AG08396 (cell line): Measurements from ENCODE around the gene FBXW11.
A peak's percentile ranks its signal among the peaks of the same experiment; 100 is the strongest.

Experiments
- DNase-seq: peaks from one replicate; pipeline ENCODE4 v3.0.0; 2012; ENCODE audit warnings: low spot score, mixed read lengths

The FBXW11 gene

GRCh38 chr5:171865471-171865870, 141.0 kb downstream of the FBXW11 start:
- no peak for DNase-seq

GRCh38 chr5:171863935-171864334, 142.5 kb downstream of the FBXW11 start:
- DNase-seq: no peak

DNA sequence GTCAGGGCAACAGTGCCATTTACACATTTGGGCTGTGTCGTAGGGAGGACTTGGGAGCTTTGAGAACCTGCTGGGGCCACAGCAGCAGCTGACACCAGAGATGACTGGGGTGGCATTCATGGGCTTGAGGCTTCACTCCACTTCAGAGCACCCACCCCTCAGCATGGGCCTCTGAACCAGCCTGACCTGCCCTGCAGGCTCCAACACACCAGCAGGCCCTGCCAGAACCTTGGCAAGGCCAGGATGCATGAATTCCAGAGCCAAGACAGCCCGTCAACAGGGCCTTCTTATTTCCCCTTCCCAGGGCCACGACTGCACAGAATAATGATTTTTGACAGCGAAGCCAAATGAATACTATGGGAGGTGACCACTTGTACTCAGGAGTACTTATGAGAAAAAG, 143.8 kb downstream of the FBXW11 start:
- no peak for DNase-seq

DNA sequence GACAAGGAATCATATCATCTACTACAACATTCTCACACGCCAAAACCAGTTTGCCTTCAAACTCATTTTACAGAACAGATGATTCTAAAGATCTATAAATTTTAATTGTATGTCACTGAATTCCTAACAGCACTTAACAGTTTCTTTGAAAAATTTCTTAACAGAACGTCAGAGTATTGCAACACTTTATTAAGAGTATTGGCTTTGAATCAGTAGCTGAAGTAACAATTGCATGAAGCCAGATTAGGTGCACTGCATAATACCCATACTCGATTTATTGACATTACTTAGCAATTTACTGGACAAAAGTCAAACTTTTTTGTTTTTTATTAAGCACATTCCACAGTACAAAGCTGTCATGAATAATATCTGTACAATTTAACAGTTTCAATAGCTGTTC, 145.1 kb downstream of the FBXW11 start:
- DNase-seq: no peak

DNA sequence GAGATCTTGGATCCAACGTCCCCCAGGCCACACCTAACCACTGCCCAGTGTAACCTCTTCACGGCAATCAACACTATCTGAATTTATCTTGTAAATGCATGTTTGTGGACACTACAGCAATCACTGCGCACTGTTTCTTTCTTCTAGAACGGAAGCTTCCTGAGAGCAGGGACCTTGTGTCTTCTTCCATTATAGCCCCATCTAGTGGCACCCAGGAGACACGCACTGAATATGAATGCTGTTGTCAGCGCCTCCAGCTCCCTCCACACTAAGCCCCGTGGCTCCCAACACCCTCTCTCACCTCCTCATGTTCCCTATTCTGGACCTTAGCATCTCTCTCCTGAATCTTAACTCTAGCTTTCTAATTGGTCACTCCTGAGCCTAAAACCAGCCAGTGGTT, 148.1 kb downstream of the FBXW11 start:
- no peak for DNase-seq

DNA sequence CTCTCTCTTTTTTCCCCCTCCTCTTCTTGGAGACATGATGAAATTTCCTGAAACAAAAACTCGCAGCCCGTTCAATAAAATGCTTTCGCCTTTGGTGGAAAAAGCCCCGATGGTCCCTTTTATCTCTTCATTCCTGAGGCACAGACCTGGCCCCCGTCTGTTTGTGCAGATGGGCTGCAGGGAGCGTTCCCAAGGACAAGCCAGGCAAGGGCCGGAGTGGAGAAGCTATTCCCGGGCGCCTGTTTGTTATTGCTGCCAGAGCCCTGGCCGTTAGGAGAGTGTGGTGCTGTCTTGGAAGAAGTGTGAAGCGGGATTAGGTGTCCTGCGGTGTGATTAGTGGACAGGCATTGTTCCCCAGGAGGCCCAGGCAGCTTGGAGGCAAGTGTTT, 149.0 kb downstream of the FBXW11 start:
- no peak for DNase-seq

- DNase-seq: no peak
Measured at GRCh38 chr5:171855798-171856763, 150.4 kb downstream of the FBXW11 start.

- no peak for DNase-seq
Measured at GRCh38 chr5:171855265-171855664, 151.2 kb downstream of the FBXW11 start.

DNA sequence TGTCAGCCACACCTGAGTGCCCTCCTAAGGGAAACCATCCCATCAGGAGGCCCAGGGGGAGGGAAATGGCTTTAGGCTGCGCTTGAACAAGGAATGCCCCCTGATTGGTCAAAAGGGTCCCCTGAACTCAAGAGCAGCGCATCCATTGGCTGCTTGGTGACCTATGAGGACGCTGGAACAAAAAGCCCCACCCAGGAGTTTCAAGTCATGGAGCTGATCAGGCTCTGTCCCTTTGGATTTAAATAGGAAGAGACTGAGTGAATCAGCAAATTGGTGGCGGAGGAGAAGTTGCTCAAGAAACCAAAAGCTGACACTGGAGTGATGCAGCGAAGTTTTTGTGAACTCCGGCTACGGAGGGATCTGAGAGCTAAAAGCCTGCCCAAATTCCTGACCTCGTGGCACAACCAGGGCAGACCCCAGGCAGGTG, 154.2 kb downstream of the FBXW11 start:
- no peak for DNase-seq

- DNase-seq: no peak
Measured at GRCh38 chr5:171851251-171851650, 155.2 kb downstream of the FBXW11 start.

DNA sequence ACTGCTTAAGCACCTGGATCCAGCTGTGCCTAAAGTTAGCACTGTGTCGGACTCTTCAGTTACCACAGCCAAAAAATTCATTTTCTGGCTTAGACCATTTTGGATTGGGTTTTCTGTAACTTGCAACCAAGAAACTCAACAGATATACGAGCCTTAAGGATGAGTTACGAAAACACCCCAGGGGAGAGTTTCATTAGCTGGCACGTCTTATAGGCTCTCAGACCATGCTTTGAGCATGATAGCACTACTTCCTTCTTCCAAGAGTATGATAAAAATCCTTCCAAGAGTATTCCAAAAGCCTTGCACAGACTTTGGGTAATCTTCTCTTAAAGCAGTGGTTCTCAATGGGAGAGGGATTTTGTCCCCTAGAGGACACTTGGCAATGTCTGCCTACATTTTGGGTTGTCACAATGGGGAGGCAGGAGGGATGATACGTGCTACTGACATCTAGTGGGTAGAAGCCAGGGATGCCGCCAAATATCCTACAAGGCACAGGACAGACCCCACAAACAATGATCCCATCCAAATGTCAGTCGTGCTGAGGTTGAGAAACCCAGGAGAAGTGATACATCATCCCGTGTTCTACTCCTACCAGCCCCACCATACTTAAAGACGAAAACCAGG, 156.0 kb downstream of the FBXW11 start:
- DNase-seq: no peak

GRCh38 chr5:171849585-171850323, 156.7 kb downstream of the FBXW11 start:
- no peak for DNase-seq

DNA sequence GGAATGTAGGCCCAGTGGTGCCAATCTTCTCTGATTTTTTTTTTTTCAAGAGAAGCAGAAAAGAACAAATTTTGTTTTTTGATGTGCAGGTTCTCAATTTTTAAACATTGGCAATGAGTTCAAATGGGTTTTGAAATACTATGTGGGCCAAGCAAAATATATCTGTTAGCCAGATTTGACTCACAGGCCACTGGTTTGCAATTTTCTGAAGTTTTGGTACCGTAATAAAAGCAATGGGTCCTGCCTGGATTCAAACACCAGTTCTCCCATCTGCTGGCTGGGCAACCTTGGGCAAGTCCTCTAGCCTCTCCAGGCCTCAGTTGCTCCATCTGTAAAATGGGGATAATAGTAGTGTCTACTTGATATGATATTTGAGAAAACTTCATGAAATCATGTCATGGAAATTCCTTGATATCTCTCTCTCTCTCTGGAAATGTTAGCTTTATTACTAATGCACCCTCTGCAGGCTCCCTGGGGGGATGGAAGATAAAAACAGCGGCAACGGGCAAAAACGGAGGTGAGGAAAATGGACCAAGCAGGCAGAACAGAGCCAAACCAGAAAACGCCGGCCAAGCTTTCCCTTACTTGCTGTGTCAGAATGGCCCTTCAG, 157.4 kb downstream of the FBXW11 start:
- no peak for DNase-seq

DNA sequence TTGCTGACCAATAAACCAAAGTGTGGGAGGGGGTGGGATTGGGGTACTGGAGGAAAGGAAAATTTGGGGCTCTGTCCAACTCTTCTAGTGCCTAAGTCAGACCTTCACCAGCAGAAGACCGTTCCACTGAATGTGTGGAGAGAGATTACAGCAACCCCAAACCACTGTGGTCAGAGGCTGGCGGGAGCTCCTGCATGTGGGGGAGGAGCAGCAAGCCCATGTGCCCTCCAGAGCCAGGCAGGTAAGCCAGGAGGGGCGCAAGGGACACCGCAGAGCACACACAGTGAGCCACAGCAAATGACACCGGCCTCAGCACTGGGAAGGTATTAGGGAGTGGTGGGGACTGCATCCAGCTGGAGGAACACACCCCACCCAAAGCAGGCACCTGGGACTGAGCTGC, 158.0 kb downstream of the FBXW11 start:
- no peak for DNase-seq

DNA sequence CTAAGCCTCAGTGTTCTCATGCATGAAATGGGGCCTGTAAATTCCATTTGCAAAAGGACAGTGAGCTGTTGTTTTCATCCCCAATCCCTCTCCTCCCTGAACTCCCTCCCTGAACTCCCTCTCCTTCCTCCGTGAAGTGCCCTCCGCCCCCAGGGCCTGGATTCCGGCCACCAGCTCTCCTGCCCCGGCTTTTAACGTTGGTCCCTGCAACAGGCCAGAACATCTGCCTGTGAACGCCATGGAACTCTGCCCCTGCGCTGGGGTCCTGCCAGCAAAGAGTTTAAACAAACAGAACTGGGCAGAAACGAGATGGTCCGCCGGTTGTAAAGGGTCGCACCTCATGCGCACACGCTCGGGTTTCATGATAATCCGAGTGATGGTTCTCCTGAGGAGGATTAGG, 158.4 kb downstream of the FBXW11 start:
- DNase-seq: no peak

DNA sequence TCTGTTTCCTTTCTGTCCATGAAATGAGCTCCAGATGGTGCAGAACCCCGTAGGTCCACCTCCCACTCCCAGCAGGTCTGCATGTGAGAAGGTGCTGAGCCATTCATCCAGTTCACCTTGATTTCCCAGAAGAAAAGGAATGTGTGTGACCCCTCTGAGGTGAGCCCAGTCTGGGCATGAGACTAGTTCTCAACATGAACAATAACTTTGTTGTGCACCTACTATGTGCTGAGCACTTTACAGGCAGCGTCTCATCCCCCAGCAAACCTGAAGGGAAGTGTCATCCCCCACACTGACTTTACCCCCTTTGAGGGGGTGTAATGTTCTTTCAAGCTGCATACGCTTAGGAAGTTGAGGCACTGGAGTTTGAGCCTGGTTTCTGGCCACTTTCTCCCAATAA, 159.4 kb downstream of the FBXW11 start:
- no peak for DNase-seq

DNA sequence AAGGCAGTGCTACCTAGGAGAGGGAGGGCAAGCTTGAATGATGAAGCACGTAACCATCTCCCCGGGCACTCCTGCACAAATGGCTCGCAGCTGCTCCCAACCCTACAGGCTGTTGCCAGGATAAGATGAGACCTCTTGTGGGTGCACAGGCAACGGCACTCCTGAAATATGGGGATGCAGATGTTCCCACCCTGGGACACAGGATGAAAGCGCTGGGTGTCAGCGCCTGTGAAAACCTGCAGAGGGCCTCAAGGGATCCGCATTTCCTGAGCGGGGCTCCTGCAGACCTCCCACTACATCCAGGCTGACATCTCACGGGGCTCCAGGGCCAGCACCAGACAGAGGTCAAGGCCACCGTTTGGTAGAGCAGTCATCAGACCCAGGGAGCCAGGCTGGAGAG, 160.1 kb downstream of the FBXW11 start:
- DNase-seq: no peak

GRCh38 chr5:171845857-171846256, 160.6 kb downstream of the FBXW11 start:
- DNase-seq: peak; percentile 46

DNA sequence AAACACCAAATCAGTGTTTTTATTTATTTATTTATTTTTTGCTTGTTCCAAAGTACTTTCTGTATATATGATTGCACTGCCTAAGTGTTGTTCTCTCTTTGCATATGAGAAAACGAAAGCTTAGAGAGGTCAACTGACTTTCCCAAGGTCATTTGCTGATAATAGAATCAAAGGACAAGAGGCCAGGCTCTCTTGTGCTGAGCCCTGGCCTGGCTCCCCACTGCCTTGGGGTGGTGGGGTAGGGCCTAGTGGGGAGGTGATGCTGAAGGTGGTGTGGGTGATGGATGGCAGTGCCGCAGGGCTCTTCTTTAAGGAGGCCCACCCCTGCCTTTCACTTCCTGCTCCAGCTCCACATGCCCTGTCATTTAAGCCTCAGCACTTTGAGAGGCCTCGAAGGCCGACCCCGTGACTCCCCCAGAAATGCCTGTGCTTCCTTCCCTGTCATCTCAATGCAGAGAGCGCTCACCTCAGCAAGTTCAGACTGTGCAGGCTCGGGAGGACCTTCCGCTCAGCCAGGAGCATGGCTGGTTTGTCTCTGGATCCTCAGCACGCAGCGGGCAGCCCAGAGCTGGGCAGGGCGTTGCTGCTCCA, 161.3 kb downstream of the FBXW11 start:
- DNase-seq: no peak

- no peak for DNase-seq
Measured at GRCh38 chr5:171842777-171843328, 163.6 kb downstream of the FBXW11 start.

DNA sequence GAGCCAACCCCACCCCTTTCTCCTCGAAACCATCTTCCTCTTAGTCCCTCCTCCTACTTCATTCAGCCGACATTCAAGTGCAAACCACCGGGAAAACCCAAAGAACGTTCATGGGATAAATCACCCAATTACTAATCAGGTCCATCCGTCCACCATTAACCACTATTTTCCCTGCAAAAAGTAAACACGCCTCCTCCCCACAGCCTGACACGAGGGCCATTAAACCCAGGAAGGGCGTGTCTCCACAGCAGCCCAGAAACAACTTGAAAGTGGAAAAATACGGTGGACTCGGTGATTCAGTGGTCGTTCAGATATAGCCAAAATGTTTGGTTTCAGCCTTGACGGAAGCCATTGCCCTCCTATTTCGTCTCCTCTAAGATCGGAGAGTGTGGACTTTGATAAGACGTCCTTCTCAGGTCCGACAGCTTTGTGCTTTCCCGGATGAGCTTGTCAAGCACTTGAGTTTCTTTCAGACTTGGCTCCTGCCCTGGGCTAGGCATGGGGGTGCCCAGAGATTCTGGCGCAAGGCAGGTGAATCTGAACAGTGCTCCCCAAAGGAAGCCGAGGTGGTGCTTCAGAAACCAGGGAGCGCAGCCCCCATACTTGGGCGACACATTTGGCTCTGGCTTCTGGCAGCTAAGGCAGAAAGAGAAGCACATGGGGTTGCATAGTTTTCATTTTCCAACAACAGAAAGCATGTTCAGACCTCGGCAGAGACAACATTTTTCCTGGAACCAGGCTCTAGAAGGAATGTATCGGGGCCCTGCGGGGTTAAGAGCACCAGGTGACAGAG, 164.3 kb downstream of the FBXW11 start:
- no peak for DNase-seq
